K562 treated with DMSO at 1 percent for 24 hours (cell line): ENCODE data around the gene PAAF1. TPM values are rescaled to one million over a fixed set of nuclear protein-coding genes. Genes with fewer than 3 reads are reported as not detected.

Source experiments
- total RNA-seq: library from RNA; unstranded; fragments of 300-600 nt; gene quantifications from 2 replicates; pipeline ENCODE4 v1.2.3, GENCODE V29; 2022; ENCODE audit warnings: low read depth; ENCODE audit not compliant: insufficient read depth

PAAF1 gene
- 23.4 and 26.2 TPM in 2 replicates for total RNA-seq

GRCh38 chr11:73876424-73877310 lies at the start of gene PAAF1, which contains the start of gene COA4:
Gene PAAF1 (plus strand): TSS chr11:73876999. CDS start chr11:73877022, 23 bp downstream.
Gene COA4 (minus strand): TSS chr11:73876846. CDS start chr11:73873378, 3,468 bp downstream.

GRCh38 chr11:73950869-73951710 lies 74.3 kb downstream of the PAAF1 start, which contains the start of gene DNAJB13:
Gene DNAJB13 (plus strand): TSS chr11:73951026. CDS start chr11:73951070, 44 bp downstream.

Other genes with a start within 250 kb of the PAAF1 start
- gene PLEKHB1, start 230.4 kb upstream of the PAAF1 start, total RNA-seq, result 0.30 and 0.61 TPM in 2 replicates
- gene RAB6A, start 115.9 kb upstream of the PAAF1 start, total RNA-seq, result 108 and 122 TPM in 2 replicates
- gene MRPL48, start 89.1 kb upstream of the PAAF1 start, total RNA-seq, result 67.9 and 70.0 TPM in 2 replicates
- 78.8 and 85.9 TPM in 2 replicates for gene COA4, start 153 bp upstream of the PAAF1 start, total RNA-seq
- gene DNAJB13, start 74.0 kb downstream of the PAAF1 start, total RNA-seq, result not detected in 2 replicates
- 89.3 and 106 TPM in 2 replicates for gene UCP2, start 105.8 kb downstream of the PAAF1 start, total RNA-seq
- gene UCP3, start 132.1 kb downstream of the PAAF1 start, total RNA-seq, result 0.37 and 2.0 TPM in 2 replicates